Choroid plexus epithelial cell (primary cell): ENCODE results near the gene GRPEL2.

ENCODE experiments used
- DNase-seq: peaks from one replicate; pipeline ENCODE4 v3.0.0-alpha.2; 2010; ENCODE audit warnings: low read depth
- H3K4me3 ChIP-seq: 2 replicates; pipeline ENCODE4 v1.5.1; 2011; ENCODE audit warnings: low read depth, mild to moderate bottlenecking, control low read depth, low read length, moderate library complexity
- TF ChIP-seq, protein P1 (sequence below): conservative IDR thresholded peaks from 2 replicates; pipeline ENCODE4 v1.5.1; 2011; ENCODE audit warnings: low read depth, mild to moderate bottlenecking, control low read depth, inconsistent platforms, low read length, moderate library complexity

GRPEL2 gene

DNA sequence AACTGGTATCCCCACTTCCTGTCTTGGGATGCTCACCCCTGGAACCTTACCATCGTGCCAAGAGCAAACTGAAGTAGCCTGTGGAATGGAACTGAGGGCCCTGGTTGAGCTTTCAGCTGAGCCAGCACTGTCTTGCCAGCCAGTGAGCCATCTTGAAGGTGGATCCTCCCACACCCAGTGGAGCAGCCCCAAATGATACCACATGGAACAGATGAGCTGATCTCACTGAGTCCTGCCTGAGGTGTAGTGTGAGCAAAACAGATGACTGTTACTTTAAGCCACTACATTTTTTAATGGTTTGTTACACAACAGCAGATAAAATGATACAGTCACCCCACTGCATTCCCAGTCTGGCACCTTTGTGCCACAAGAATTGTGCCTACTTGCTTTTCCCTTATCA is 10.4 kb downstream of the GRPEL2 start:
- DNase-seq: no peak
- TF ChIP-seq, protein P1, sequence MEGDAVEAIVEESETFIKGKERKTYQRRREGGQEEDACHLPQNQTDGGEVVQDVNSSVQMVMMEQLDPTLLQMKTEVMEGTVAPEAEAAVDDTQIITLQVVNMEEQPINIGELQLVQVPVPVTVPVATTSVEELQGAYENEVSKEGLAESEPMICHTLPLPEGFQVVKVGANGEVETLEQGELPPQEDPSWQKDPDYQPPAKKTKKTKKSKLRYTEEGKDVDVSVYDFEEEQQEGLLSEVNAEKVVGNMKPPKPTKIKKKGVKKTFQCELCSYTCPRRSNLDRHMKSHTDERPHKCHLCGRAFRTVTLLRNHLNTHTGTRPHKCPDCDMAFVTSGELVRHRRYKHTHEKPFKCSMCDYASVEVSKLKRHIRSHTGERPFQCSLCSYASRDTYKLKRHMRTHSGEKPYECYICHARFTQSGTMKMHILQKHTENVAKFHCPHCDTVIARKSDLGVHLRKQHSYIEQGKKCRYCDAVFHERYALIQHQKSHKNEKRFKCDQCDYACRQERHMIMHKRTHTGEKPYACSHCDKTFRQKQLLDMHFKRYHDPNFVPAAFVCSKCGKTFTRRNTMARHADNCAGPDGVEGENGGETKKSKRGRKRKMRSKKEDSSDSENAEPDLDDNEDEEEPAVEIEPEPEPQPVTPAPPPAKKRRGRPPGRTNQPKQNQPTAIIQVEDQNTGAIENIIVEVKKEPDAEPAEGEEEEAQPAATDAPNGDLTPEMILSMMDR: no peak
- no peak overlapping the region for H3K4me3 ChIP-seq

DNA sequence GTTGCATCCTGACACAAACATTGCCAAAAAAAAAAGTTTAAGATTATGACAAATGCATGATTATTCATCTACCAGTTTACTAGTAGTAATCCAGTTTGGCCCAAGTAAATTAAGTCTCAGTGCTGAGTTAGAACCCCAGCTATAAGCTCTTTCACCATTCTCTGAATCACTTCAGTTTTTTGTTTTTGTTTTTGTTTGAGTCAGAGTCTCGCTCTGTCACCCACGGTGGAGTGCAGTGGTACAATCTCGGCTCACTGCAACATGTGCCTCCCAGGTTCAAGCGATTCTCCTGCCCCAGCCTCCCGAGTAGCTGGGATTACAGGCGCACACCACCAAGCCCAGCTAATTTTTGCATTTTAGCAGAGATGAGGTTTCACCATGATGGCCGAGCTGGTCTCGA is 11.1 kb downstream of the GRPEL2 start:
- no peak for DNase-seq

DNA sequence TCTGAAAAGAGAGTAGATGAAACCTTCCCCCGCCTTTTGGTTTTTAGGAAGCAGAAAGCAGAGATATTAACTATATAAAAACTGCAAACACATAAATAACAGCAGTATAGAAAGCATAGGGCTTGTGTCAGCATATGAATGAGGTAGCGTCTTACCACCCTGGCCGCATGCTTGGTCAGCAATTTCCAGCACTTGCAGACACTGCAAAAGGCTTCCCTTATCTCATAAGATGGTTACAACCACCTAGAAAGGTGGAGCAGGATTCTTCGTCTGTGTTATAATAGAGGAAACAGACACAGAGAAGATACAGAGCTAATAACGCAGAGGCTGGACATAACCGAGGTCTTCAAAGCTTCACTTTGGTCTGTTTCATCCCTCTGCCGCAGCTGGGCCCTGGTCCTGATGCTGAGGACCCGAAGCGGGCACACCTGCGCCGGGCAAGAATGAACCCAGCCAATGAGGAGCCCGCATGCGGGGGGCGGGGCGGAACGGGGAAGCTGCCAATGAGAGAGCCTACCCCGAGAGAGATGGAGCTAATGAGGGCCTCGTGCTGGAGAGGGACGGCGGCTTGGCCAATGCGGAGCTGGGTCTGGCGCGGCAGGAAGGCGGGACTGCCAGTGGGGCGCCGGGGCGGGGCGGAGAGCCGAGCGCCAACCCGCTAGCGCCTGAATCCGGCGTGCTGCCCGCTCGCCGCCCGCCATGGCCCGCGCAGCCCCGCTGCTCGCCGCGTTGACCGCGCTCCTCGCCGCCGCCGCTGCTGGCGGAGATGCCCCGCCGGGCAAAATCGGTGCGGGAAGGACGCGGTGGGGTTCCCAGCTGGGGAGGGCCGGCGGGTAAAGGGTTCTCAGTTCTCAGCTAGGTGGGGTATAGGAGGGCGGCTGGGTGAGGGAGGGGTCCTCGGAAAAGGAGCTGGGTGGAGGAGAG is 12.3 kb downstream of the GRPEL2 start, which contains the start of gene PCYOX1L:
Gene PCYOX1L (plus strand): TSS at position 677 of the 924 bp plus-strand sequence. CDS start 23 bp downstream, at position 700.
- TF ChIP-seq, protein P1: no peak

More for the DNA sequence above, 11.1 kb downstream of the GRPEL2 start:
- H3K4me3 ChIP-seq: no peak overlapping the region
- TF ChIP-seq, protein P1: no peak

DNA sequence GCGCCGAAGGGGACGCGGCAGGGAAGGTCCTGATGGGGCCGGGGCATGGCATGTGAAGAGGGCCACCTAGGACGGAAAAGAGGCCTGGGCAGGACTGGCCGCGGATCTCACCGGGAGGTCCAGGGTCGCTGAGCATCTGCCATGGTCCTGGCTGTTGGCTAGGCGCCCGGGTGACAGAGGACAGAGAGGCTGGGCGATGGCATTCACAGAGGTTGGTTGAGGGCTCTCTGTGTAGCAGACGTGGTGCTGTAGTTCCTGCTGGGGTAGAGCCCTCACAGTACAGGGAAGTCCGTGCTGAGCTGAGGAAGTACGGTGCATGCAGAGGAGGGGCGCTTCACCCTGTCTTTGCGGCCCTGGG is 13.0 kb downstream of the GRPEL2 start:
- peak overlapping the region; percentile 70 for H3K4me3 ChIP-seq
- TF ChIP-seq, protein P1: no peak
- DNase-seq: peak; percentile 15

More for the DNA sequence above, 12.3 kb downstream of the GRPEL2 start, which contains the start of gene PCYOX1L:
- peak; percentile 97 for DNase-seq
- peak within 1 kb of the TSS; percentile 70 for H3K4me3 ChIP-seq

DNA sequence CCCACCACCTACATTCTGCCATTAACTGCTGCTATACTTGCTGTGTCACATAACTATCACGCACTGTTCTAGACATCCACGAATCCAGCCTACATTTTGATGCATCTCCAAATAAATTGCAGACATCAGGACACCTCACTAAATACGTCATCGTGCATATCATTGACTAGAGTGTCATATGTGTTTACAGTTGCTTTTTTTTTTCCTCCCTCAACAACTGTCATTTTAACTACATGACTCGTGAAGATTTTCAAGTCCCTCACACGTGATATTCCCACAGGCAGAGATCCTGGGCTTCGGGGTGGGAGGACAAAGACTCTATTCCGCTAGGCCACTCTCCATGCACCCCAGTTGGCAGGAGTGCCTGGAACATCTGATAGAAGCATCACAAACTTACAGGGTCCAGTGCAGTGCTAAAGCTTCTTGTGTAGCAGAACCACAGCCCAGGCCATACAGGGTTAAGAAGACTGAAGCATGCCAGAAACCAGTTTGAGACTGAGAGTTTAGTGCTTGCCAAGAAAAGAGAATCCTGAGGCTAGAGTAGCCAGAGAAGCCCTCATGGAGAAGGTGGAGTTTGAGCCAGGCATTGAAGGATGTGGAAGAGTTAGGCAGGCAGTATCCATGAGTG is 13.7 kb downstream of the GRPEL2 start:
- H3K4me3 ChIP-seq: no peak overlapping the region
- TF ChIP-seq, protein P1: no peak
- DNase-seq: no peak

DNA sequence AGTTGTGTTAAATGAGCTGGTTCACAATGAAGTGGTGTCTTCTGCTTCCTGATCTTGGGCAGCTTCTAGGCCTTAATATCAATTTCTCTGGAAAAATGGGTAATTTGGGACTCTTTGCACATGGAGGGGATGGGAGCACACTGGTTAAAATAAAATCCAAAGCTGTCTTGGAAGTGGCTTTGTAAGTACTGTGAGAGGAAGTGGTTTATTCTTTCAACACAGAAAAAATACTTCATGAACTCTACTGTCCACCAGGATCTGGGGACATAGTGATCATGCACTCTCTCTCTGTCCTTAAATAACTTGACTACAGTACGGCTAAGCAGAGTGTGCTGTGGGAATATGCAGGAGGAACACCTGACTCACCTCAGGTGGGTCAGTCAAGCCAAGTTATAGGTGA is 15.0 kb downstream of the GRPEL2 start:
- no peak overlapping the region for H3K4me3 ChIP-seq
- TF ChIP-seq, protein P1: no peak
- no peak for DNase-seq
